Trophoblast cell (in vitro differentiated cells and primary cell): ENCODE data around the gene HSPE1.
"Not testable (repeated sequence)": the region's sequence is repeated elsewhere in the genome, so short reads cannot be mapped to it uniquely, and the experiment has no call there.

ENCODE experiments used
- DNase-seq, 2 donors: peaks; one replicate each; pipeline ENCODE4 v3.0.0-alpha.2; 2016
- H2AFZ ChIP-seq: 2 replicates; pipeline ENCODE4 v1.6.1; 2013; ENCODE audit warnings: low read length, moderate library complexity, mild to moderate bottlenecking; ENCODE audit not compliant: insufficient read depth, poor library complexity
- H2AK5ac ChIP-seq: 2 replicates; pipeline ENCODE4 v1.6.1; 2013; ENCODE audit warnings: mild to moderate bottlenecking, low read length
- H2BK120ac ChIP-seq: 2 replicates; pipeline ENCODE4 v1.6.1; 2013; ENCODE audit warnings: low read length, mild to moderate bottlenecking, moderate library complexity; ENCODE audit not compliant: insufficient read depth, poor library complexity
- H2BK12ac ChIP-seq: 2 replicates; pipeline ENCODE4 v1.6.1; 2013; ENCODE audit warnings: mild to moderate bottlenecking, low read length, moderate library complexity
- H2BK5ac ChIP-seq: 2 replicates; pipeline ENCODE4 v1.6.1; 2013; ENCODE audit warnings: low read length, low read depth, moderate library complexity, mild to moderate bottlenecking; ENCODE audit not compliant: poor library complexity
- H3K14ac ChIP-seq: 2 replicates; pipeline ENCODE4 v1.6.1; 2013; ENCODE audit warnings: mild to moderate bottlenecking, low read length
- H3K18ac ChIP-seq: 2 replicates; pipeline ENCODE4 v1.6.1; 2013; ENCODE audit warnings: mild to moderate bottlenecking, low read length
- H3K23ac ChIP-seq: 2 replicates; pipeline ENCODE4 v1.6.1; 2013; ENCODE audit warnings: low read length
- H3K27ac ChIP-seq: 2 replicates; pipeline ENCODE4 v1.5.1; 2013; ENCODE audit warnings: low read depth, mild to moderate bottlenecking, inconsistent platforms, low read length, moderate library complexity
- H3K27me3 ChIP-seq: 2 replicates; pipeline ENCODE4 v1.6.1; 2013; ENCODE audit warnings: inconsistent platforms, mild to moderate bottlenecking, low read length, moderate library complexity; ENCODE audit not compliant: insufficient read depth
- H3K36me3 ChIP-seq, 2 experiments: 1 replicate in 1 of 2; 2 replicates in 1 of 2; pipeline ENCODE4 v1.6.1; 2013; ENCODE audit warnings: low read length in 2 of 2, mild to moderate bottlenecking in 2 of 2, moderate library complexity in 1 of 2; ENCODE audit not compliant: insufficient read depth in 2 of 2, control insufficient read depth in 1 of 2
- H3K4ac ChIP-seq: 2 replicates; pipeline ENCODE4 v1.6.1; 2013; ENCODE audit warnings: low read depth, mild to moderate bottlenecking, low read length, moderate library complexity
- H3K4me1 ChIP-seq, 2 experiments: 1 replicate in 1 of 2; 2 replicates in 1 of 2; pipeline ENCODE4 v1.6.1; 2013; ENCODE audit warnings: low read length in 2 of 2, mild to moderate bottlenecking in 2 of 2, moderate library complexity in 1 of 2; ENCODE audit not compliant: insufficient read depth in 2 of 2, control insufficient read depth in 1 of 2
- H3K4me2 ChIP-seq: 2 replicates; pipeline ENCODE4 v1.6.1; 2013; ENCODE audit warnings: inconsistent platforms, mild to moderate bottlenecking, low read length, moderate library complexity
- H3K4me3 ChIP-seq: 2 replicates; pipeline ENCODE4 v1.5.1; 2013; ENCODE audit warnings: mild to moderate bottlenecking, low read depth, low read length, inconsistent platforms
- H3K79me1 ChIP-seq: one replicate; pipeline ENCODE4 v1.6.1; 2013; ENCODE audit warnings: low read length
- H3K79me2 ChIP-seq: 2 replicates; pipeline ENCODE4 v1.6.1; 2013; ENCODE audit warnings: low read length, mild to moderate bottlenecking; ENCODE audit not compliant: control insufficient read depth, insufficient read depth, poor library complexity
- H3K9ac ChIP-seq: 2 replicates; pipeline ENCODE4 v1.6.1; 2013; ENCODE audit warnings: mild to moderate bottlenecking, low read length
- H3K9me3 ChIP-seq: 2 replicates; pipeline ENCODE4 v1.6.1; 2013; ENCODE audit warnings: low read depth, mild to moderate bottlenecking, control low read depth, inconsistent platforms, low read length; ENCODE audit not compliant: insufficient read depth
- H4K12ac ChIP-seq: 2 replicates; pipeline ENCODE4 v1.6.1; 2013; ENCODE audit warnings: low read depth, mild to moderate bottlenecking, low read length, moderate library complexity
- H4K8ac ChIP-seq: 2 replicates; pipeline ENCODE4 v1.6.1; 2013; ENCODE audit warnings: low read depth, mild to moderate bottlenecking, low read length, moderate library complexity
- H4K91ac ChIP-seq: one replicate; pipeline ENCODE4 v1.6.1; 2013; ENCODE audit warnings: low read depth, mild to moderate bottlenecking, low read length, moderate library complexity
- WGBS: extraction: QIAGEN DNeasy Blood & Tissue Kit; methylation state at CpG from one replicate; pipeline ENCODE4 v1.1.7; 2013; ENCODE audit warnings: missing lambda C conversion rate; ENCODE audit not compliant: insufficient read length, insufficient coverage; ENCODE audit errors: extremely low coverage; 5-methylcytosine and 5-hydroxymethylcytosine counted together

The HSPE1 gene

DNA sequence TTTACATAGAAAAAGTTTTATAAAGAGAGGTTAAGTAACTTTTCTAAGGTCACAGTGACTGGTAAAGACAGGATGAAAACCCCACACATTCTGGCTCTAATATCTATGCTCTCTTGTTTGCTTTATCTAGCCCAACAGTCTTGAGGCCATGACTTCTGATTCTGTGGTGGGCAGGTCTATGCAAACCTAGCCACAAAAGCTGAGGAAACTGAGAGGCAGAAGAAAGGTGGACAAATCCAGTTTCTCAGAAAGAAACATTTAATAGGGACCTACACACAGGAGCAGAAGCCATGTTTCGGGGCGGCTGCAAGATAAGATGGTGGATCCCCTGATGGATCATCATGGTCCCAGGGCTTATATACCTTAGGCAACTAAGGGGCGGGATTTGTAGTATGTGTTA, 22.4 kb upstream of the HSPE1 start:
- no peak overlapping the region for H3K4me3 ChIP-seq
- no peaks in the 10 kb centered on the region for H3K79me2 ChIP-seq
- no peak overlapping the region for H2AK5ac ChIP-seq
- H3K14ac ChIP-seq, result no peak overlapping the region
- no peak overlapping the region for H3K4me2 ChIP-seq
- no peak overlapping the region for H4K91ac ChIP-seq
- no peaks in the 10 kb centered on the region for H3K4me1 ChIP-seq
- H2AFZ ChIP-seq, result no peak overlapping the region
- no peak overlapping the region for H3K23ac ChIP-seq
- no peak overlapping the region for H3K4ac ChIP-seq
- no peak overlapping the region for H3K27ac ChIP-seq
- H3K27me3 ChIP-seq, result no peaks in the 10 kb centered on the region
- H2BK5ac ChIP-seq, result no peak overlapping the region
- H3K18ac ChIP-seq, result no peak overlapping the region
- H4K8ac ChIP-seq, result no peak overlapping the region
- H2BK12ac ChIP-seq, result no peak overlapping the region
- no CpG with 5 or more reads among the region's 3 CpGs for WGBS
- DNase-seq, result no peak
- no peak overlapping the region for H3K9ac ChIP-seq
- H2BK120ac ChIP-seq, result no peak overlapping the region
- no peak overlapping the region for H4K12ac ChIP-seq
- no peaks in the 10 kb centered on the region for H3K79me1 ChIP-seq
- H3K36me3 ChIP-seq, result peaks cover 28 to 29% of the 10 kb centered on the region in 2 experiments
- peaks cover 3% of the 10 kb centered on the region for H3K9me3 ChIP-seq

DNA sequence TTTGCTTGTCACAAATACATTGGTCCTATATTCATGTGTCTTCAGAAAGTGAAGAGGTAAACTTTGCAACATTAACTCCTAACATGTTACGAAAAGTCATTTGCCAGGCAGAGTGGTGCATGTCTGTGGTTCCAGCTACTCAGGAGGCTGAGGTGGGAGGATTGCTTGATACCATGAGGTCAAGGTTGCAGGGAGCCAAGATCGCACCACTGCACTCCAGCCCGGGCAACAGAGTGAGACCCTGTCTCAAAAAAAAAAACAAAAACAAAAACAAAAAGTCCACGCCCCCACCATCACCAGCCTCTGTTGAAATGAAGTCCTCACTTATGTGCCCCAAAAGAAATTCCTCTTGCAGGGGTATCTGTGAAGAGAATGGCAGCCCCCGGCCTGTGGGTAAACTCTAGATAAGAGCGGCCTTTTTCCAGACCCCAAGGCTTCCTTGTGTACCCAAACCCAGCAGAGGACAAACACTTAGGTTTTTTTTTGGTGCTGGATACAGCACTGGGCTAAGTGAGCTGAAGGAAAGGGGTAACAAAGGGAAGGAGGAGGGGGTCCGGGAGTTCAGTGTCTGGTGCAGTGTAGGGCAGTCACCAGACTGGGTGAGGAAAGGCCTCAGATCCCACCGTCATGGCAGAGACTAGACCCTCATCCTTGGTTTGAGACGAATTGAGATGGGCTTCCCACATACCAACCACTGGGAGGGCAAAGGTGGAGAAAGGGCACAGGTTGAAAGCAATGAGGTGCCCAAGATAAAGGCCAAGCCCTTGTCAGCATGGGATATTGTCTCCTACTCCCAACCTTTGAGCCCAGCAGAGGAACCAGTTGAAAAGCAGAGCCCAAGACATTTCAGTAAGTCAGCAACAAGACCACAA, 19.8 kb upstream of the HSPE1 start:
- Histone ChIP-seq H3K9me3 (peaks cover 5% of the 10 kb centered on the region), H3K4me2 (no peak overlapping the region), H3K14ac (no peak overlapping the region), H3K36me3 (peaks cover 22% of the 10 kb centered on the region in 2 experiments), H4K8ac (no peak overlapping the region), H3K9ac (no peak overlapping the region), H3K4me3 (no peak overlapping the region), H2AFZ (no peak overlapping the region), H2BK120ac (no peak overlapping the region), H3K18ac (no peak overlapping the region), H3K27ac (no peak overlapping the region), H3K23ac (no peak overlapping the region), H3K27me3 (no peaks in the 10 kb centered on the region), H3K79me2 (no peaks in the 10 kb centered on the region), H3K79me1 (no peaks in the 10 kb centered on the region), H2BK5ac (no peak overlapping the region), H2BK12ac (no peak overlapping the region), H2AK5ac (no peak overlapping the region), H3K4me1 (no peaks in the 10 kb centered on the region), H4K91ac (no peak overlapping the region), H4K12ac (no peak overlapping the region), H3K4ac (no peak overlapping the region)
- WGBS, result no CpG with 5 or more reads among the region's 9 CpGs
- DNase-seq, result no peak

DNA sequence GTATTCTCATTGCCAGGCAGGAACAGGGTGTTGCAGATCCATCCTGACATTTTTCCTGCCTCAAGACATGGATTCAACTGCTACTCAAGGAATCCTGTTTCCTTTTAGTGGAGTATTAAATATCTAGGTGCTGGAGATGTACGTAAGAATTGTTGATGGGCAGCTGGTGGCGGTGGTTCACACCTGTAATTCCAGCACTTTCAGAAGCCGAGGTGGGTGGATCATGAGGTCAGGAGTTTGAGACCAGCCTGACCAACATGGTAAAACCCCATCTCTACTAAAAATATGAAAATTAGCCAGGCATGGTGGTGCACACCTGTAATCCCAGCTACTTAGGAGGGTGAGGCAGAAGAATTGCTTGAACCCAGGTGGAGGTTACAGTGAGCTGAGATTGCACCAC, 15.9 kb upstream of the HSPE1 start:
- not testable (repeated sequence) for H3K18ac ChIP-seq, H2BK5ac ChIP-seq, H3K4me3 ChIP-seq, H3K9ac ChIP-seq, H4K8ac ChIP-seq, H3K27ac ChIP-seq, H3K4ac ChIP-seq, H3K14ac ChIP-seq, H2BK120ac ChIP-seq, H3K4me2 ChIP-seq, H3K4me1 ChIP-seq, H3K9me3 ChIP-seq, H2BK12ac ChIP-seq, H3K27me3 ChIP-seq, H2AK5ac ChIP-seq, DNase-seq, H4K91ac ChIP-seq, H3K79me1 ChIP-seq, H3K79me2 ChIP-seq, H2AFZ ChIP-seq, H3K23ac ChIP-seq, H4K12ac ChIP-seq
- WGBS, result no CpG with 5 or more reads among the region's 3 CpGs
- peaks cover 15 to 23% of the 10 kb centered on the region in 2 experiments for H3K36me3 ChIP-seq

DNA sequence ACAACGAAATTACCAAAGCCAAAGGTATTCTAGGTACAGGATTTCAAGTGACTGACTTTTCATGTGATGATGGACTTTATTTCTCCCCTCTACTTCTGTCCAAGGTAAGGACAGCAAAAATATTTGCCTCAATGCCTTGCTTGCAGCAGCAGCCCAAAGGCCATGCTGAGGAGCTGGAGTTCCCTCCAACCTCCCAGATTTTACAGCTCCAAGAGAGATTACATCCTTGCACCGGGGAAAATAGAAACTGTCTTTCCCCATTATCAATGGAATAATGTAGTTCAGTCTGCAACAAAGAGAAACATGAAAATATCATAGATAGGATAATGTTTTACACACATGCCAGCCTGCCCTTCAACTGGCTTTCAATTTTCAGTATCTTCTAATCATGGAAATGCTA, 14.0 kb upstream of the HSPE1 start:
- Histone ChIP-seq H2AK5ac (no peak overlapping the region), H3K27me3 (no peaks in the 10 kb centered on the region)

More for the DNA sequence above, 14.0 kb upstream of the HSPE1 start:
- Histone ChIP-seq H4K91ac (no peak overlapping the region), H3K23ac (no peak overlapping the region), H4K8ac (no peak overlapping the region), H3K9me3 (peaks cover 5% of the 10 kb centered on the region), H3K14ac (no peak overlapping the region), H3K79me2 (no peaks in the 10 kb centered on the region), H3K4ac (no peak overlapping the region), H3K18ac (no peak overlapping the region), H3K4me3 (no peak overlapping the region), H3K9ac (no peak overlapping the region), H4K12ac (no peak overlapping the region), H2BK120ac (no peak overlapping the region), H3K79me1 (no peaks in the 10 kb centered on the region), H2BK12ac (no peak overlapping the region), H3K4me1 (no peaks in the 10 kb centered on the region), H3K36me3 (peaks cover 22 to 25% of the 10 kb centered on the region in 2 experiments), H3K27ac (no peak overlapping the region), H2BK5ac (no peak overlapping the region), H3K4me2 (no peak overlapping the region), H2AFZ (no peak overlapping the region)
- no peak for DNase-seq
- no CpG with 5 or more reads among the region's 2 CpGs for WGBS
